NCI-H1694 (cell line): Measurements from ENCODE around the gene PEX14.
"Not testable (repeated sequence)": the region's sequence is repeated elsewhere in the genome, so short reads cannot be mapped to it uniquely, and the experiment has no call there.

Experiments used
- DNase-seq: peaks from one replicate; lab custom pipeline; 2025; lab: John Stamatoyannopoulos, UW

Gene PEX14

DNA sequence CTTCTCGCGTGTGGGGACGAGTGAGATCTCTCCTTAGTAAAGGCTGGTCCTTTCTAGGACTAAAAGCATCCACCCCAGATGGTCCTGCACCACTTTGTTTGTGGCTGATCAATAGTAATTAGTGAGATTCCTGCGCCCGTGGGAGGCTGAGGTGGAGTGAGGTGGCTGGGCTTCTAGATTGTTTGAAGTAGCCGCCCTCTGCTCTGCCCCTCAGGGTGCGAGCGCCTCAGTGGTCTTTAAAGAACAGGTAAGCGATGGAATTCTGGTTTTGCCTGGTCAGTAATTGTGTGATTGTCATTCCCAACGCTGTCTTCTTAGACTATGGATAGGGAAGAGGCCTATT, 20.7 kb downstream of the PEX14 start:
- no peak for DNase-seq

DNA sequence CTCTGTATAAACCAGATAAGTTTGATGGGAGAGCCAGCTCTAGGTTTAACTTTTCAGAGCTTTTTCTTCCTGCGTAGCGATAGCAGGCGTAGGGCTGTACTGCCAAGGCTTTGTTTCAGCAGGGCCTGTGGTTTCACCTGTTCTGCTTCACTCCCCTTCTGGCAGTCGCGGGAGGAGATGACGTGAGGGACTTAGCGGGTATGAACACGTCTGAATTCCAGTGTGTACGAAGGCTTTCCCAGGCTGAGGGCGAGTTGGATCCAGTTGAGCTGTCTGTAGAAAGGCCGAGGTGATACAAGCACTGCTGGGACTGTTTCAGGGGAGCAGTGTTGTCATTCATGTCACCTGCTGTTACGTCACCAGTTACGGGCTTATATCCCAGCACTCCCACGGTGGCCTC, 21.2 kb downstream of the PEX14 start:
- DNase-seq, result no peak

DNA sequence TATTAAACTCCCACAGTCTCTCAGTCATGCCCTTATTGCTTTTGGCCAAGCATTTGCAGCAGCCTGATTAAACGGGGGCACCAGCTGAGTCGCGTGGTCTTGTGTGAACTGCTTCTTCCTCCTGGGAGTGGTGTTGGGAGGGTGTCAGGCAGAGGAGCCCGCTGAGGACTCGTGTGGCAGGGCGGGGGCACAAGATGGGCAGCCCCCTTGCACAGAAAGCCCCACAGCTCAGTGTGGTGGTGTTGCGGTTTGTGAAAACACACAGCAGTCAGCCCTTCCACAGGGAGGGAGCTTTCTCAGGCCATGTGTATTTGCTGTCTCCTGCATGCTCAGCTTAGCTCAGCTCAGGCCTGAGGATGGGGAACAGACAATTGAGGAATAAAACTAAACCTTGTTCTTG, 22.4 kb downstream of the PEX14 start:
- DNase-seq, result no peak

DNA sequence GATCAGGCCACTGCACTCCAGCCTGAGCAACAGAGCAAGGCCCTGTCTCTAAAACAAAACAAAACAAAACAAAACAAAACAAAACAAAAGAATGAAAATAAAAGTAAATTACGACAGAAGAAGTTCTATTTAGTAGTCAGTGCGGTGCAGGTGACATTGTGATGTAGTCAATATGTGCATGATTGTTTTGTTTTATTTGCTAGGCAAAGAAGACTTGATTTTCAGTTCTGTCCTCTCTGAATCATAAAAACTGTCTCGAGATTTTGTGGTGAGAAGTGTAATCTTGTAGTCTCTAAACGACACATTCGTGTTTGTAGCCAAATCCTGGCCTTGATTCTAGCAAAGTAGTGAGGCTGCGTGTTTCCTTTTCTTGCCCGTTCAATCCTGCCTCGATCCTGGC, 23.5 kb downstream of the PEX14 start:
- no peak for DNase-seq

DNA sequence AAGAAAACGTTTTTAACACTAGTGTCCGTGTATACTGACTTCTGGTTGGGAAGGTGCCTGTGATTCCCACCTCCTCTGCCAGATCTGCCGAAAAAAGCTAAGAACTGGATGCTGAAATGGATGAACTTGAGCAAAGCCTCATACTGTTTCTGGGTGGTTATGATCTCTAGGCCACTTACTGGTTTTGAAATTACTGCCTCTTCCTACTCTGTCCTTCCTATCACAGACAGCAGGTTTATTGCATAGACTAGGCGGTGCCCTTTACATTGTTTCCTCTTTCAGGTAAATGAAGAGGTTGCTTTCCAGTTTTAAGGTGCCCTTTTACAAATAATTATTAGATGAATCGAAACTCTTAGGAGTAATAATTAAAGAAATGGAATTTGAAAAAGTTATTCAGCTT, 27.5 kb downstream of the PEX14 start:
- DNase-seq, result no peak

DNA sequence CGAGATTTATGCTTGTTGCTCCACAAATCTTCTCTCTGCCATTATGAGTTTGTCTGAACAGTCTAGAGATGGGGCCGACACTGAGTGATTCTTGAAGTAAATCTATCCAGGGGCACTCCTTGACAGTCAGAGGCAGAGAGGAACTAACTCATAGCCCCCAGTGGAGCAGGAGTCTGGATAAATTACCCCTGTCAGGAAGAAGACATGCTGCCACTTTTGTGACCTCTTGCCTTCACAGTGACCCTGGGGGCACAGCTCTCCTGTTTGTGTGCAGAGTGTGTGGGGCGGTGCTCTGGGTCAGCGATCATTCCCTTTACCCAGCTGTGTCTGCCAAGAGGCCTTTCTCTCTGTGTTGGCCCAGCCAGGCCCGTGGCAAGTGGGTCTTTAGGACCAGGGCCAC, 29.5 kb downstream of the PEX14 start:
- no peak for DNase-seq

DNA sequence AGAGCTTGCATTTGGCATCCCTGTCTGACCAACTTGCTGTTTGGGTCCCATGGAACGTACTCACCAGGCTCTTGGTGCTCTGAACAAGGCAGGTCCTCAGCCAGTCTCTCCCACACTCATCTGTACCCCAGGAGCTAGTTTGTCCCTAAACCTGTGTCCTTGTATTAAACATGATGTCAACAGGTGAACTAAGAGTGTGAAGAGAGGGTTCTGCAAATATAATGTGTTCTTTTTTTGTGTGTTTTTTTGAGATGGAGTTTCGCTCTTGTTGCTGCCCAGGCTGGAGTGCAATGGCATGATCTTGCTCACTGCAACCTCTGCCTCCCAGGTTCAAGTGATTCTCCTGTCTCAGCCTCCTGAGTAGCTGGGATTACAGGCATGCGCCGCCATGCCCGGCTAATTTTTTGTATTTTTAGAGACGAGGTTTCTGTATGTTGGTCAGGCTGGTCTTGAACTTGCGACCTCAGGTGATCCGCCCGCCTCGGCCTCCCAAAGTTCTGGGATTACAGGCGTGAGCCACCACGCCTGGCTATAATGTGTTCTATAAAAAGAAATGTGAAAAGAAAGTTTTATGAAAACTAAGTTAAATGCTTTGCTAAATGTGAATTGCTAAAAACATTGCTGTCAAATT, 31.4 kb downstream of the PEX14 start:
- not testable (repeated sequence) for DNase-seq

DNA sequence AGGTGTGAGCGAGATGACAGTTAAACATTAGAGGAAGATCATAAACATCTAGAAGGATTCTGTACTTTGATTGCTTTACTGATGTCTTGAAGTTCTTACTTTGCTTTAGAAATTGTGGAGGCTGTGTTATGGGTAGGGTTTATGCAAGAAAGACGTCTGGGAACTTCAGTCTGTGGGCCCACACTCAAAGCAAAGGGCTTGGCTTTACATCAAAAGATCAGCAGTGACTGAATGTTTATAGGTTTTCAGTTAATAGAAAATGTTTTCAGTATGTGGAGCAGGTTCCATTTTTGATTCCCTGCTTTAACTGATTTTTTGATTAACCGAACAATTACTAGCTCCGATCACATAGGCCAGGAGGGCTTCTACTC, 31.9 kb downstream of the PEX14 start:
- no peak for DNase-seq

DNA sequence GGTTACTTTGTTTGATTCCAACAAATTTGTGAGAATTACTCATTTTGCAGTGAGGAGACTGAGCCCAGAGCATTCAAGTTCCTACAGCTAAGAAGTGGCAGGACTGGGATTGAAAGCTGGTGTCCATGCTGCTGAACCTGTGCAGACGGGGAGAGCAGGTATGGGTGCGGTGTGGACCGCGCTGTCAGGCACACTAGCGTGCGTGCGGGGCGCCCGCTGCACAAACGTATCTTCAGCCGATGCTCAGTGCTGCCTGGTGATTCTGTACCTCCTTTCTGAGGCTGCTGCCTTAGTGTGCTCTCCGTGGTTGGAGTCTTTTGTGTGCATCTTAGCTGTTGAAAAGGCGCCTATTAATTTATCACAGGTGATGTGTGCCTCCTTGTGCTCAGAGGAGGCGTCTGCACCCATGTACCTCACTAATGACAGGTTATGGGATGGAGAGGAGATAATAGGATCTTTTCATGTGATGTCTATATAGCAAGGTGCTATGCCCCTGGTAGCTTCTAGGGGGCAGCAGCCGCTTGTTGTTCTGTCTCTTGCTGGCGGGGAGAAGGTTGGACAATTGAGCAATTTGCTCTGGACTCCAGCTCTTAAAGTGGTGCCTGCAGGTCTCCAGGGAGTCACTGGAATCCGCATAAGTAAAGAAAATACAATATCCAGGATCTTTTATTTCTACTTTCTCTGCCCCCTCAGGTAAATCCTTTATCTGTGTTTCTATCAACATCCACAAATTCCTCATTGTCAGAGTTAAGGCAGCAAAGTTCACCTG, 32.5 kb downstream of the PEX14 start:
- peak; percentile 31 for DNase-seq

DNA sequence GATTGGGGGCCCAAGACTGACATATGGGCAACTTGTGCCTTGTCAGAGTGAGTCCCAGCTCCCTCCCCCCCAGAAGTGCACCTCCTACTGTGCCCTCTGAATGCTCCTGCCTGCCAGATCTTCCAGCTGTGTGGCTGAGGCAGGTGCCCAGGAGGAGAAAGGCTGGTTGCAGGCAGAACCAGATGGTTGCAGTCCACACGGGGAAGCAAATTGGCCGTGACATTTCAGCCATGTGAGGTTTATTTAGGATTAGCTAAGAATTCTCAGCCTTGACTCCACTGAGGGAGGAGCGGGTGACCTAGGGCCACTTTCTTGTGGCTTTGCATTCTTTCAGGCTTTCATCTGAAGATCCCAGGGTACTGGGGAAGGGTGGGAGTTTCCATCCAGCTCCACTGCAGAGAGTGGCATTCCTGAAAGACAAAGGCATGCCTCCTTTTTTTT, 33.8 kb downstream of the PEX14 start:
- no peak for DNase-seq

DNA sequence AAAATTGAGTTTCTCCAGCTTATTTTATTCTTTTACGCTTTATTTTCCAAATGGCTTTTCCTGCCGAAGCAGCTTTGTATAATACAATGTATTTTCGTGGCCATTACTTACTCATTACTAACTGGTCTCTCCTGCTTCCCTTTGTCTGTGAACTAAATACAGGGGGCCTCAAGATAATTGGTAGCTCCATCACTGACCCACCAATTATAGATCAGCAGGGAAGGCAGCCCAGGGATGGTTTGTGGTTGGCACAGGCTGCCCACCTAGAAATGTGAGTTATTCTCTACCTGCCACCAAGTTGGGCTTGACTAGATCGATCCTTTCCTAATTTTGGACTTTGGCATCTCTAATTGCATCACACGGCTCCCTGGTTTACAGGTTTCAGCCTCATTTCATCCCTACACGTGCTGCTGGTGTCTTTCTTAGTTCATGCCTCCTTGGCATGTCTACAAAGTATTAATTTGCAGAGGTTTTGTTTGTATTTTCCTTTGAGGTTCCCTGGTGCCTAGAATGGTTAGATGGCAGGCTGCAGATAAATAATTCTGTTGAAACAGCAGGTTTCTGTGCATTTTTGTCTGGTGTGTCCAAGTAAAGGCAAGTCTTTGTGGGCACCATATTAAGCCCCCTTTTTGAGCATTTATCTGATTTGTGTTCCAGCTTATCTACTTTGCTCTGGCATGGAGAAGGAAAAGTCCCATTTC, 35.2 kb downstream of the PEX14 start:
- no peak for DNase-seq

DNA sequence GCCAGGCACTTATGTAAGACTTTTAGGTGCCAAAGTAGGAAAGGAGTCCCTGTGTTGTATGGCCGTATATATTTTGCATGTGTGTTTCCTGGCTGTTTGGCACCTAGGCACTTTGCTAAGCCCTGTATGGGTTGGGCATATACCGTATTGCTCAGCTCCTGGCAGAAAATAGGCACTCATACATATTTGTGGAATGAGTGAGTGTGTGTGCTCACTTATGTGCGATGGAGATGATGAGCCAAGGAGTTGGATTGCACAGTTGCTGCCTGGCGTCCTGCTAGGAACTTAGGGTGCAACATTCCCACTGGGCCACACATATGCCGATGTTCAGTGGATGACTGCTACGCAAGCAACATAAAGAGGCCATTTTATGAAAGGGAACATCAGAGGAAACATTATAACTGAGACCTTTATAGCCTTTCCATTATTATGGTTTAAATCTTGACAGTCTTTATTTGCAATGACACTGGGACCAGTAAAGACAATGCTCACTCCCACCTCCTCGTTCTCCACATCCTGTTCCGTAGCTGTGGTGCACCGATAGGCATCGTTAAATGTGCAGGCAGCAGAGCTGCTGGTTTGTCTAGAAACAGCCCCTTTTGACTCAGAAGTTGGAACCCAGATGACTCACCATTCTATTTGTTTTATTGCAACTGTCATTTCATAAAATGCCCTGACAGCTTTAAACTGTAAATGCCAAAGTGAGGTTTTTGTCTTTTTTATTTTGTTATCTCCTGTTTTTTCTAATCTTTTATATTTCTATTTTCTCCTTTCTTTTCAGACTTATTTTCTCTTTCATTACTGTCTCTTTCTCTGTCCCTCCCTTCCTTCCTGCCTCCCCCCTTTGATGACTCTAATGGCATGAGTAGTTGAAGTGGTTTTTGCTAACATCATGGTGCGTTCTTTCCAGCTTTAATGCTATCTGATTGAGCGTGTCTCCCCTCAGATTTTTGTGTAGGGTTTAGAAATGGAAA, 36.1 kb downstream of the PEX14 start:
- DNase-seq, result no peak

DNA sequence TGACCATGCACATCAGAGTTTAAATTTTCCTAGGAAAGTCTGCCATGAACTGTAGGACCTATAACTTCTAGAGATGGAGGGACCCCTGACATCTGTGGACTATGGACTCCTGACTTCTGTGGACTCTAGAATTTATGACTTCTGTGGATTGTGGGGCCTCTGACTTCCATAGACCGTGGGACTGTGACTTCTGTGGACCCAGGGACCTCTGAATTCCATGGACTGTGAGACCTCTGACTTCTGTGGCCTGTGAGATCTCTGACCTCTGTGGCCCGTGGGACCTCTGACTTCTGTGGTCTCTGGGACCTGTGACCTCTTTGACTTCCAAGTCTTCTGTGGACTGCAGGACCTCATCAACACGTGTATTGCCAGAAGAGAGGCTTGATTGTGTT, 36.7 kb downstream of the PEX14 start:
- no peak for DNase-seq

DNA sequence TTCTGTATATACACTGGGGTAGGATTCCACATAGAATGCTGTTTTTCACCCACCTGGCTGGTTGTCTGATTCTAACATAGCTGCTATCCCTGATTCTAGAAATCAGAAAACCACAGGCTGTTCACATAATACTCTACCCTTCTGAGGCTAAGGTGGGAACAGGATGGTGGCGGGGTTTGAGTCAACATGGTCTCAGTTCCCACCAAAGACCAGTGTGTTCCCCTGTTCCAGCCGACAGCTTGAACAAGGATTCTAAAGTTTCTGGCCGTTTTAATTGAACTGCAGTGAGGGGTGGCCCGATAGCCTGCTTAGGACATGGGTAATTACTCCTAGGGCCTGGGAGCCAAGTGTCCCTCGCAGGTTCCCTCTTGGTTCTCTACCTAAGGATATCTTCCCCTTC, 38.4 kb downstream of the PEX14 start:
- no peak for DNase-seq

DNA sequence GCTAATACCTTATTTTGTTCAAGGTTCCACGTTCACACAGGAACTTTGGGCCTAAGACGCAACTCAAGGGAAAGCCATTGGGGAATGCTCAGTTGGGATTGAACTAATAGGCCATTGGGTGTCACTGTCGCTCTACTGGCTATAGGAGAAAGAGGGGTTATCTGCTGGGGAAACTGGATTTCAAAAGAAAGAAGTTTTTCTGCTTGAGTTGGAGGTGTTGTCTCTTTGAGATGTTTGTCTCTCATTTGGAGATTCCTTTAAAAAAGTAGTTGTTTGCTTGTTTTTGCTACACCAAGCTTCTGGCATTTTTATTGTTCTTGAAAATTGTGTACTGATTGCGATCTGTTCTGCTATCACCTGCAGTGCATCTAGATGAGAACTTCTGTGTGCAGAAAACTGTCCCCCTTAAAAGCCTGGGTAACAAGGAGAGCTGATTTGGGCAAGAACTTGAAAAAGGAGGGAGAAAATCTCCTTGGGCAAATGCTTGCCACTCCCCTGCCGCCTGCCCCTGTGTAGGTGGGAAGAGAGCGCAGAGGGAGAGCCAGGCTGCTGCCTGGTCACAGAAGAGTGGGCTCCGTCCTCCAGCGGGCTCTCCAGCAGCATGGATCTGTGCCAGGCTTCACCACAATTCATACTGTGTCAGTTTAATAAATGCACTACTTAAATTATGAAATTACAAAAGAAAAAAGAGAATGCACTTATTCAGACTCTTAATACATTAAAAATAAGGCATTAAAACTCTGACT, 39.9 kb downstream of the PEX14 start:
- peak; percentile 41 for DNase-seq

DNA sequence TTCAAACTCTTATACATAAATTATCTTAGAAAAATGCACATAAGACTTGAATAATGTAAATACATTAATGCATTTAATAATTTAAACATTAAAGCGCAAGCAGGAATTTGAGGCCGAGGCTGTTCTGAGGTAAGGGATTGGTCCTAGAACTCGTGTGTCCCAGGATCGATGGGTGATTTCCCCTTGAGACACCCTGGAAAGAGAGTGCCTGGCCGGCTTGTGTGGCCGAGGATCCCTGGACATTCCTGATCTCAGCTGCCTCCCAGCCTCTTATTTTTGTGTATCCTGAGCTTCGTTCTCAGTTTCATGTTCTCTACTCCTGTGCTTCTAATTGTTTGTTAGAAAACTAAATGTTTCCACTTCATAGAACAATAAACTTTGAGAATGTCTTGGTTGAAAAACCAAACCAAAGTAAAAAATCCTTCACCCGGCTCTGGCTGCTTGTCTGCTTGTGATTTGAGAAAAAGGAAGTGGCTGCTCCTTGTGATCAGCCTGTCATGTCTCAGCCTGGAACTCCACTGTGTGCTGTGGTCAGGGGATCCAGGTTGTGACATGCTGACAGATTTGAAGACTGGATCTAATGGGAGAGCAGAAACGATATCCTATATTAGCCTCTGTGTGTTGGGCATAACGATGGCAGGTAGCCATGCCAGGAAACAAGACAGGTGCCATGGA, 40.7 kb downstream of the PEX14 start:
- no peak for DNase-seq

DNA sequence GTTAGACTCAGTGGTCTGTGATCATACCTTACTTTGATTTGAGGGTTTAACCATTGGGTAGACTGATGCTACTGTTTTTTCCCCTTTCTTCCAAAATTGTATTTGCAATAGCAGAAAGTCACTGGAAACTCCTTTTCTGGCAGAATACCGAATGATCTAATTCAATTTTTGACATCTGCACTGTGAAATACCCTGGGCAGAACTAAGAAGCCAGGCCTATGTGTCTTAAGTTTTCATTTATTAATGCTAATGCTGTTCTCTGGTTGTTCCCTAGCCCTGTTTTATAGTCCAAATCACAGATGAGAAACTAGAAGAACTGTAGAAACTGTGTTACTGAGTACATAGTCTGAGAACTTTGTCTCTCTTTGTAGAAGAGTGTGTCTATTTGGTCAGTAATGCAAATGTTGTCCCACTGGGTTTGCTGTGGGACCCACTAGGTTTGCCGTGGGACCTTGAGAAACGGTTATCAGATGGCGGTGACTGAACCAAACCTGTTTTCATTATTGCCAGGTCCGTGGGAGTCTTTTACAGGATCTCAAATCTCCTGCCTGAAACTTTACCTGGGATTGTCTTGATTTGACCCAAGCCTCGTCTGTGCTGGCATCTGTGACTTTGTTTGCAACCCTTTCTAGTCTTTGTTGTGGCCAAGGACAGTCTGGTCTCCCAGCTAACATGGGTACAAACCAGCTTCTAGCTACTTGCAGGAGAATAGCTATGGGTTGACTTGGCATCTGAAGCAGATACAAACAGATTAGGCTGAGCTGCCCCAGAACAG, 41.4 kb downstream of the PEX14 start:
- DNase-seq, result no peak

DNA sequence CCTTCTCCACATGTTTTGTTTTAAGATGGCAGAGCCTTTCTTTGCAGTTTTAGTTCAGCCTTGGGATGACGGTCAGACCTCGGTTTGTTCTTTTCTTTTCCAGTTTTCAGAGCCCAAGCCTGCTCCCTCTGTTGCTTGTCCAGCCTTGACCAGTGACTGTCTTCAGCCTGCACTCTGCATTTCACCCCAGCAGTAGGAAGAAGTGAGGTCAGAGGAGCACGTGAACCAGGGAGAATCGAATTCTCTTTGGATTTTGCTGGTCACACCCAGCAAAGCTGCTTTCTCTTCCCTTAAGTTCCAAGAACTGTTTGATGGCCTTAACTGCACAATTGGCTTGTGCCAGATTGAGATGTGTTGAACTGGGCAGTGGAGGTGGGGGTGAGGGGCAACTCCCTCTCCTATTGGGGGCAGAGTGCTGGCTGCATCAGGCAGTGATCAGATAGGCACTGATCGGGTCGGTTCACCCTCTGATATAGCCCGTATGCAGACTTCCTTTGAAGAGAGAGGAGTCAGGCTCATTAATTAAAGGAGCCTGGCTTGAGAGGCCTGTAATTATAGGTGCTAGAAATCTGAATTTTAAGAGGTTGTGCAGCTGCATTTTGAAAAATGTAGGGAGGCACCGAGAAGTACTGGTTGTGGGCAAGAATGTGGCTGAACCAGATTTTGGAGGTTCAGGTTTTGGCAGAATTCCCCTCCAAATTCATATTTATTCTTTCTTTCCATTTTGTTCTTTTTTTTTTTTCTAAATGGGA, 42.4 kb downstream of the PEX14 start:
- DNase-seq, result no peak

DNA sequence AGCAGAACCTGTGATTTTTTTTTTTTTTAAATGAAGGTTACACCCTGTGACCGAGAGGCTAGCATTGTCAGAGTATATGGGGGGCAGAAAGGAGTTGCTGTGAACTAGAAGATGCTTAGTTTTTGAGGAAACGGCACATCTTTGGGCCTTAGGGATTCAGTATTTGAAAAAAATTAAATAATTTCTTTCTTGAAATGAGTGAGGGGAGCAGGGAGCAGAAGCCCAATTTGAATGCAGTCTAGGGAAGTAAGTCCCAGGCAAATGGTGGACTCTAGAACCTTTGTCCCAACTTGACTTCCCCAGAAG, 42.9 kb downstream of the PEX14 start:
- DNase-seq, result no peak

DNA sequence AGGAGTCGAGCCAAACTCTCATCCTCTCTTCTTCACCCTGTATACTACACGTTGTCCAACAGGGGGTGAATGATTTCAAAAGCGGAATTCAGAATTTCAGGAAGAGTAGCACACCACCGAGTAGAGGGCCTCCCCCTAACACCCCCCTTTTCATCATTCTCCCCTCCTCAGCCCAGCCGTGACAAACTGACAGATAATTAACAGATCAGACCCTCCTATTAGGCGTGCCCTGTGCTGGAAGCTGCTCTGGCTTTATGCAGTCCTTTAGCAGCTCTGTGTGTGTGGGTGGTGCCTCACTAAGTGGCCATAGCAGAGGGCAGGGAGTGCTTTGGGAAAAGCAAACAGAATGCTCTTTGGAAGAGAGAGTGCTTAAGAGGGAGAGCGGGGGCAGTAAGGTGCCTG, 44.3 kb downstream of the PEX14 start:
- no peak for DNase-seq
